Activated CD4-positive, alpha-beta T cell treated with anti-CD3 and anti-CD28 coated beads, Interleukin-10, Interleukin-2, amounts not matched to agents 100 ng/mL and 50 ng/mL, durations not matched to agents 16 hours and 8 hours (primary cell): ENCODE data around the gene MYL1.

ENCODE experiments used
- DNase-seq: peaks from one replicate; pipeline ENCODE4 v3.0.0-alpha.2; 2020

The MYL1 gene

GRCh38 chr2:210264282-210264681, 50.7 kb downstream of the MYL1 start:
- DNase-seq, result no peak

DNA sequence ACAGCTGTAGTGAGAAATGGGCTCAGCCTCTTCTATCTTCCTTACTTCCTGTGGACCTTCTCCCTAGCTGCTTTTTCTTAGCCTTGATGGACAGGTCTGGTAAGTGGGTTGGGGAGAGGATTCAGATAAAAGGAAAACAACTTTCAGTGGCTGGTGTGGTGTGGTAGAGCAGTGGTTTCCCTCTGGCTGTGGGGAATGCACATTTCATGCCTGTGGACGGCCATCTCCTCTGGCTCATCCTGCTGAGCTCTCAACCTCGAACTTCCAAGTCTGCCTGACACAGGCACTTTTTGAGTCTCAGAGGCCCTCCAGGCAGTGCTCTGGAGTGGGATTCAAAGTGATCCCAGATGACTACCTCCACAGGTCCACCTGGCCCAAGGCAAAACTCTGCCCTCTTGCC, 51.1 kb downstream of the MYL1 start:
- DNase-seq, result no peak

- DNase-seq, result no peak
Observed at GRCh38 chr2:210262036-210262435, 52.9 kb downstream of the MYL1 start.

GRCh38 chr2:210259687-210260086, 55.3 kb downstream of the MYL1 start:
- no peak for DNase-seq

GRCh38 chr2:210252699-210253606, 62.0 kb downstream of the MYL1 start:
- no peak for DNase-seq

- no peak for DNase-seq
Observed at GRCh38 chr2:210250622-210251021, 64.4 kb downstream of the MYL1 start.
